HCT116 (cell line): Measurements from ENCODE around the gene IL1R1. TPM values are rescaled to one million over a fixed set of nuclear protein-coding genes. Genes with fewer than 3 reads are reported as not detected.

Experiments used
- ATAC-seq: fragments of 200-7000 bp; cut with Tn5 transposase; 2 replicates; pipeline ENCODE4 v1.9.1; 2020; ENCODE audit warnings: mild to moderate bottlenecking, moderate library complexity
- BruUV-seq: library from RNA; stranded (reverse); fragments of 400-500 nt; replicated peaks from 2 replicates; lab custom pipeline; 2021; lab: Mats Ljungman, UMichigan
- CTCF ChIA-PET: fragments of 300-600 bp; sonication (Branson Sonifier 250); formaldehyde crosslinking; loops from one replicate; lab custom pipeline; 2021; ENCODE audit warnings: antibody characterized with exemption; lab: Charles Lee
- POLR2A ChIA-PET: fragments of 300-600, 350-600 bp; sonication (Branson Sonifier 250); formaldehyde crosslinking; loops from one replicate; lab custom pipeline; 2021; ENCODE audit warnings: antibody characterized with exemption; lab: Charles Lee
- RAD21 ChIA-PET, 2 experiments: fragments of 300-600 bp; sonication (Branson Sonifier 250); formaldehyde crosslinking; loops; one replicate each; lab custom pipeline; 2023; ENCODE audit warnings: low total read pairs in 2 of 2; ENCODE audit not compliant: uncharacterized antibody in 2 of 2, unreplicated experiment in 2 of 2, low non-redundant PET in 1 of 2; lab: Charles Lee
- DNase-seq: peaks from one replicate; pipeline ENCODE4 v3.0.0-alpha.2; 2010; ENCODE audit warnings: low read depth, low spot score
- H2AFZ ChIP-seq: fragments of 200-600 bp; shearing (Covaris generic), sonication (generic); 2 replicates; pipeline ENCODE4 v1.6.1; 2017; ENCODE audit warnings: low read depth, mixed run types, mixed read lengths, antibody characterized with exemption, low read length; ENCODE audit not compliant: poor library complexity, severe bottlenecking
- H3K27ac ChIP-seq: 2 replicates; pipeline ENCODE4 v1.5.1; 2012; ENCODE audit warnings: low read depth, low read length
- H3K27me3 ChIP-seq: fragments of 200-600 bp; sonication (generic); 2 replicates; pipeline ENCODE4 v1.6.1; 2016; ENCODE audit warnings: mixed run types, low read length, mixed read lengths; ENCODE audit not compliant: insufficient read depth
- H3K36me3 ChIP-seq, 2 experiments: fragments of 200-500 bp in 1 of 2; fragments of 200-600 bp in 1 of 2; sonication (Bioruptor generic) in 1 of 2; sonication (generic) in 1 of 2; 2 replicates each; pipeline versions ENCODE4 v1.5.1 to v1.6.1; 2014 to 2016; ENCODE audit warnings: low read length in 2 of 2, inconsistent platforms in 1 of 2, mixed read lengths in 1 of 2, mixed run types in 1 of 2; ENCODE audit not compliant: insufficient read depth in 2 of 2, control insufficient read depth in 1 of 2
- H3K4me1 ChIP-seq, 2 experiments: fragments of 200-600 bp in 1 of 2; sonication (generic) in 1 of 2; 2 replicates each; pipeline versions ENCODE4 v1.5.1 to v1.6.1; 2012 to 2017; ENCODE audit warnings: low read length in 2 of 2, inconsistent platforms in 1 of 2, mild to moderate bottlenecking in 1 of 2, mixed read lengths in 1 of 2, mixed run types in 1 of 2, moderate library complexity in 1 of 2; ENCODE audit not compliant: insufficient read depth in 2 of 2, control insufficient read depth in 1 of 2
- H3K4me2 ChIP-seq: fragments of 200-600 bp; sonication (generic); 2 replicates; pipeline ENCODE4 v1.6.1; 2017; ENCODE audit warnings: mixed run types, low read length, mixed read lengths
- H3K4me3 ChIP-seq, 2 experiments: fragments of 200-600 bp in 1 of 2; sonication (generic) in 1 of 2; replicated peaks in 1 of 2; 2 replicates each; pipeline ENCODE4 v1.5.1; 2011 to 2016; ENCODE audit warnings: low read length in 2 of 2, control low read depth in 1 of 2, low read depth in 1 of 2, mild to moderate bottlenecking in 1 of 2, mixed read lengths in 1 of 2, mixed run types in 1 of 2
- H3K79me2 ChIP-seq: fragments of 200-600 bp; sonication (generic); 2 replicates; pipeline ENCODE4 v1.6.1; 2017; ENCODE audit warnings: mild to moderate bottlenecking, mixed run types, low read length, moderate library complexity, mixed read lengths; ENCODE audit not compliant: insufficient read depth
- H3K9ac ChIP-seq: fragments of 200-600 bp; sonication (generic); 2 replicates; pipeline ENCODE4 v1.6.1; 2016; ENCODE audit warnings: low read length, mixed read lengths
- H3K9me2 ChIP-seq: fragments of 200-600 bp; sonication (generic), shearing (Covaris generic); 2 replicates; pipeline ENCODE4 v1.6.1; 2017; ENCODE audit warnings: mixed run types, mild to moderate bottlenecking, moderate library complexity; ENCODE audit not compliant: insufficient read depth
- H3K9me3 ChIP-seq, 2 experiments: fragments of 200-500 bp in 1 of 2; fragments of 200-600 bp in 1 of 2; sonication (Bioruptor generic) in 1 of 2; sonication (generic) in 1 of 2; 2 replicates each; pipeline ENCODE4 v1.6.1; 2014 to 2017; ENCODE audit warnings: low read length in 2 of 2, mixed read lengths in 2 of 2, inconsistent platforms in 1 of 2, low read depth in 1 of 2, mild to moderate bottlenecking in 1 of 2, mixed run types in 1 of 2, moderate library complexity in 1 of 2; ENCODE audit not compliant: control insufficient read depth in 1 of 2, insufficient read depth in 1 of 2
- H4K20me1 ChIP-seq: fragments of 200-600 bp; sonication (generic), shearing (Covaris generic); 2 replicates; pipeline ENCODE4 v1.6.1; 2017; ENCODE audit warnings: mixed run types, mild to moderate bottlenecking, moderate library complexity; ENCODE audit not compliant: insufficient read depth
- CBX3 ChIP-seq: IDR thresholded peaks from 2 replicates; pipeline ENCODE4 v1.6.1; 2012; ENCODE audit warnings: low read depth
- EGR1 ChIP-seq: IDR thresholded peaks from 2 replicates; pipeline ENCODE4 v1.6.1; 2012; ENCODE audit warnings: low read depth
- ELF1 ChIP-seq: IDR thresholded peaks from 2 replicates; pipeline ENCODE4 v1.6.1; 2012; ENCODE audit warnings: low read depth, borderline replicate concordance
- EZH2 ChIP-seq: fragments of 200-600 bp; sonication (generic); IDR thresholded peaks from 2 replicates; pipeline ENCODE4 v1.6.1; 2017; ENCODE audit warnings: antibody characterized with exemption, mixed run types
- FOSL1 ChIP-seq: IDR thresholded peaks from 2 replicates; pipeline ENCODE4 v1.6.1; 2012; ENCODE audit warnings: low read depth
- POLR2A ChIP-seq: IDR thresholded peaks from 2 replicates; pipeline ENCODE4 v1.7.0; 2011; ENCODE audit warnings: borderline replicate concordance; ENCODE audit not compliant: insufficient read depth, insufficient read length; ENCODE audit errors: extremely low read depth
- POLR2AphosphoS5 ChIP-seq: IDR thresholded peaks from 2 replicates; pipeline ENCODE4 v1.6.1; 2011; ENCODE audit warnings: mild to moderate bottlenecking, low read depth, low read length, moderate library complexity
- SRF ChIP-seq: IDR thresholded peaks from 2 replicates; pipeline ENCODE4 v1.6.1; 2012; ENCODE audit warnings: low read depth
- TCF7L2 ChIP-seq: IDR thresholded peaks from 2 replicates; pipeline ENCODE4 v1.7.0; 2011; ENCODE audit warnings: borderline replicate concordance, inconsistent platforms; ENCODE audit not compliant: insufficient read depth, insufficient read length; ENCODE audit errors: extremely low read depth
- ZFX ChIP-seq: fragments of 450-650 bp; IDR thresholded peaks from 2 replicates; pipeline ENCODE4 v1.6.1; 2017
- intact Hi-C: fragments of 100-400 bp; cut with micrococcal nuclease; formaldehyde crosslinking; loops from 2 replicates; pipeline ENCODE4 v1.10.0; 2022
- total RNA-seq: library from RNA; stranded (reverse); gene quantifications from one replicate; pipeline ENCODE4 v1.2.1, GENCODE V29; 2021; ENCODE audit not compliant: unreplicated experiment
- TF ChIP-seq, protein P1 (sequence below): IDR thresholded peaks from 2 replicates; pipeline ENCODE4 v1.6.1; 2012; ENCODE audit warnings: low read depth

Gene IL1R1
- total RNA-seq, 1 experiment from 2014 or later = 5.3 TPM

GRCh38 chr2:102171946-102172345 is 29.4 kb downstream of the IL1R1 start:
- no peak overlapping the region for H3K9ac ChIP-seq
- ATAC-seq (no peak), DNase-seq (no peak)
- H3K9me2 ChIP-seq = no peaks in the 10 kb centered on the region
- no peak overlapping the region for H3K4me3 ChIP-seq
- TF ChIP-seq TCF7L2 = no peak
- no peak for TF ChIP-seq EZH2
- no peak for TF ChIP-seq ZFX
- H3K27me3 ChIP-seq = no peaks in the 10 kb centered on the region
- H2AFZ ChIP-seq = no peak overlapping the region
- H3K9me3 ChIP-seq = no peaks in the 10 kb centered on the region
- ChIA-PET CTCF (no interaction called here), RAD21 (no interaction called here), POLR2A (no interaction called here)
- BruUV-seq = no TSS peak
- intact Hi-C loops = no loop called here
- no peaks in the 10 kb centered on the region for H3K4me1 ChIP-seq
- no peaks in the 10 kb centered on the region for H3K79me2 ChIP-seq
- no peak overlapping the region for H3K27ac ChIP-seq
- H3K36me3 ChIP-seq = peaks cover 0 to 4% of the 10 kb centered on the region in 2 experiments; a peak in 1 of 4 replicates
- H3K4me2 ChIP-seq = no peak overlapping the region
- no peaks in the 10 kb centered on the region for H4K20me1 ChIP-seq

- CTCF ChIA-PET = no interaction called here
- POLR2A ChIA-PET = no interaction called here
- ATAC-seq (no peak), DNase-seq (no peak)
- no peaks in the 10 kb centered on the region for H3K79me2 ChIP-seq
- no peaks in the 10 kb centered on the region for H3K9me2 ChIP-seq
- H2AFZ ChIP-seq = no peak overlapping the region
- TF ChIP-seq ELF1 = no peak
- TF ChIP-seq EGR1 = no peak
- no peak for TF ChIP-seq FOSL1
- TF ChIP-seq, protein P1, sequence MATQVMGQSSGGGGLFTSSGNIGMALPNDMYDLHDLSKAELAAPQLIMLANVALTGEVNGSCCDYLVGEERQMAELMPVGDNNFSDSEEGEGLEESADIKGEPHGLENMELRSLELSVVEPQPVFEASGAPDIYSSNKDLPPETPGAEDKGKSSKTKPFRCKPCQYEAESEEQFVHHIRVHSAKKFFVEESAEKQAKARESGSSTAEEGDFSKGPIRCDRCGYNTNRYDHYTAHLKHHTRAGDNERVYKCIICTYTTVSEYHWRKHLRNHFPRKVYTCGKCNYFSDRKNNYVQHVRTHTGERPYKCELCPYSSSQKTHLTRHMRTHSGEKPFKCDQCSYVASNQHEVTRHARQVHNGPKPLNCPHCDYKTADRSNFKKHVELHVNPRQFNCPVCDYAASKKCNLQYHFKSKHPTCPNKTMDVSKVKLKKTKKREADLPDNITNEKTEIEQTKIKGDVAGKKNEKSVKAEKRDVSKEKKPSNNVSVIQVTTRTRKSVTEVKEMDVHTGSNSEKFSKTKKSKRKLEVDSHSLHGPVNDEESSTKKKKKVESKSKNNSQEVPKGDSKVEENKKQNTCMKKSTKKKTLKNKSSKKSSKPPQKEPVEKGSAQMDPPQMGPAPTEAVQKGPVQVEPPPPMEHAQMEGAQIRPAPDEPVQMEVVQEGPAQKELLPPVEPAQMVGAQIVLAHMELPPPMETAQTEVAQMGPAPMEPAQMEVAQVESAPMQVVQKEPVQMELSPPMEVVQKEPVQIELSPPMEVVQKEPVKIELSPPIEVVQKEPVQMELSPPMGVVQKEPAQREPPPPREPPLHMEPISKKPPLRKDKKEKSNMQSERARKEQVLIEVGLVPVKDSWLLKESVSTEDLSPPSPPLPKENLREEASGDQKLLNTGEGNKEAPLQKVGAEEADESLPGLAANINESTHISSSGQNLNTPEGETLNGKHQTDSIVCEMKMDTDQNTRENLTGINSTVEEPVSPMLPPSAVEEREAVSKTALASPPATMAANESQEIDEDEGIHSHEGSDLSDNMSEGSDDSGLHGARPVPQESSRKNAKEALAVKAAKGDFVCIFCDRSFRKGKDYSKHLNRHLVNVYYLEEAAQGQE = no peak
- no peak for TF ChIP-seq POLR2A
- no peak for TF ChIP-seq POLR2AphosphoS5
- no peak for TF ChIP-seq ZFX
- no peak for TF ChIP-seq SRF
- no peak for TF ChIP-seq CBX3
- H3K4me3 ChIP-seq = no peak overlapping the region
- H3K4me2 ChIP-seq = no peak overlapping the region
- peaks cover 0 to 4% of the 10 kb centered on the region in 2 experiments; a peak in 1 of 4 replicates for H3K36me3 ChIP-seq
- intact Hi-C loops = no loop called here
- H3K27me3 ChIP-seq = no peaks in the 10 kb centered on the region
- H3K4me1 ChIP-seq = no peaks in the 10 kb centered on the region
- H3K9ac ChIP-seq = no peak overlapping the region
- no peaks in the 10 kb centered on the region for H4K20me1 ChIP-seq
- no peaks in the 10 kb centered on the region for H3K9me3 ChIP-seq
- no TSS peak for BruUV-seq
- RAD21 ChIA-PET = no interaction called here
- no peak overlapping the region for H3K27ac ChIP-seq
Observed at GRCh38 chr2:102172745-102173144, 30.2 kb downstream of the IL1R1 start.
